ENCODE results near the gene FLCN. TPM values are rescaled to one million over a fixed set of nuclear protein-coding genes. Genes with fewer than 3 reads are reported as not detected.
"Not testable (repeated sequence)": the region's sequence is repeated elsewhere in the genome, so short reads cannot be mapped to it uniquely, and the experiment has no call there.

Gene FLCN
- total RNA-seq, 4 donors from 2014 or later, result 13.2 to 82.0 (median 61.5) TPM

DNA sequence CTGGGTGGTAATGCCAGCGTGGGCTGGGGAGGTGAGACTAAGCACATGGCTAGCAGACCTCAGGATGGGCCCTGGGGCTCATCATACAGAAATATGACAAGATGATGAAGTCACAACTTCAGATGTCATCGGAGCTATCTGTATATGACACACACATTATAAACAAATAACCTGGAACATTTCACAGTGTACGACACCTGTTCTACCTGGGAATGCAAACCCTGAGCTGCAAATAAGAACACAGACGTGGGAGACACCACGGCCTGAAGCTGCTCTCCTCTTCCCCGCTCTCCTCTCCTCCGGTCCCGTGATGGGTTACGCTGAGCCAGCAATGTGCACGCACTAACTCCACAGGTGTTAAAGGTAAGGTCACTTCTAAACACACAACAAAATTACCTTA, 35.7 kb downstream of the FLCN start:
- DNase-seq, result no peak
- Histone ChIP-seq H3K27me3 (no peaks in the 10 kb centered on the region), H3K36me3 (no peaks in the 10 kb centered on the region), H3K27ac (peak overlapping the region in 1 of 2 donors; percentile 63), H3K4me1 (peaks cover 0 to 14% of the 10 kb centered on the region in 2 donors), H3K9me3 (no peaks in the 10 kb centered on the region), H3K4me3 (no peak overlapping the region)
- TF ChIP-seq POLR2A (IDR thresholded peaks at IDR 0.05), result no peak
- TF ChIP-seq, protein P1, sequence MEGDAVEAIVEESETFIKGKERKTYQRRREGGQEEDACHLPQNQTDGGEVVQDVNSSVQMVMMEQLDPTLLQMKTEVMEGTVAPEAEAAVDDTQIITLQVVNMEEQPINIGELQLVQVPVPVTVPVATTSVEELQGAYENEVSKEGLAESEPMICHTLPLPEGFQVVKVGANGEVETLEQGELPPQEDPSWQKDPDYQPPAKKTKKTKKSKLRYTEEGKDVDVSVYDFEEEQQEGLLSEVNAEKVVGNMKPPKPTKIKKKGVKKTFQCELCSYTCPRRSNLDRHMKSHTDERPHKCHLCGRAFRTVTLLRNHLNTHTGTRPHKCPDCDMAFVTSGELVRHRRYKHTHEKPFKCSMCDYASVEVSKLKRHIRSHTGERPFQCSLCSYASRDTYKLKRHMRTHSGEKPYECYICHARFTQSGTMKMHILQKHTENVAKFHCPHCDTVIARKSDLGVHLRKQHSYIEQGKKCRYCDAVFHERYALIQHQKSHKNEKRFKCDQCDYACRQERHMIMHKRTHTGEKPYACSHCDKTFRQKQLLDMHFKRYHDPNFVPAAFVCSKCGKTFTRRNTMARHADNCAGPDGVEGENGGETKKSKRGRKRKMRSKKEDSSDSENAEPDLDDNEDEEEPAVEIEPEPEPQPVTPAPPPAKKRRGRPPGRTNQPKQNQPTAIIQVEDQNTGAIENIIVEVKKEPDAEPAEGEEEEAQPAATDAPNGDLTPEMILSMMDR (IDR thresholded peaks at IDR 0.05), result no peak
- intact Hi-C loops (cut with DNase I; ENCODE audit: low total_unique reads), result no loop called here

DNA sequence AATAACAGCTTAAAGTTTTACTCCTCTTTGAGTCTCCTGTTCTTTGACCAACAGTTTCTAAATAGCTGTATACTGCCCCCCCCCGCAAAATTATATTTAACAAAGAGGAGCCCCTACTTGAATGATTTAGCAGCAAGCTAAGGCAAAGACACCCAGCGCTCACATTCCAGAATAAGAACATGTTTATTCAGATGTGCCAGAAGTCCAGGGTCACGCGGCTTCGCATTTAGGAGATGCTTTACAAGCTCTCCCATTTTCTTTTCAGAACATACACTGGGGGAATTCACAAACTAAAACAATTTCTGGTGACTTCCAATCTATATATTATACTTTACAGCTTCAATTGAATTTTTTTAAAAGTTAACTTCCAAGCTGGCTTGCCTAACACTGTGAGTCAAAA, 36.1 kb downstream of the FLCN start:
- no peak overlapping the region for H3K4me3 ChIP-seq
- no peaks in the 10 kb centered on the region for H3K36me3 ChIP-seq
- peak in 1 of 2 donors; percentile 42 for DNase-seq
- no peak for TF ChIP-seq POLR2A (IDR thresholded peaks at IDR 0.05)
- TF ChIP-seq, protein P1 (IDR thresholded peaks at IDR 0.05), result no peak
- H3K27me3 ChIP-seq, result no peaks in the 10 kb centered on the region
- H3K27ac ChIP-seq, result peak overlapping the region in 1 of 2 donors; percentile 63
- H3K9me3 ChIP-seq, result no peaks in the 10 kb centered on the region
- peaks cover 0 to 13% of the 10 kb centered on the region in 2 donors for H3K4me1 ChIP-seq
- intact Hi-C loops (cut with DNase I; ENCODE audit: low total_unique reads), result no loop called here

DNA sequence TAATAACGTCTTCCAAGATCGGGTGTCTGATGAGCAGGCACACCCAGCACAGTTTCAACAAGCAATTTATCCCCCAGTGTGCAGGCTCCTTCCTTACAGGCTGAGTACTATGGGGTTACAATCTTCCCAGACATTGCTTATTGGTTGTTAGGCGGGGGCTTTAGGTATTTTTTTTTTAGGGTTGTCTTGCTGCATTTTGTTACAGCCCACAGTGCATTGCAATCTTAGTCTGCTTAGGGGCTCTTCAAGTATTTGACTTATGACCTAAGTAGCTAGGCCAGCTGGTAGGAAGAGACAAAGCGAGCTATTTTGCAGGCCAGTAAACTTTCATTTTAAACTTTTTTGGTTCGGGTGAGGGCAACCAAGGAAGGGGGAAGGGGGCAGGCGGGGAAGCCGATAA, 36.7 kb downstream of the FLCN start:
- Histone ChIP-seq H3K27me3 (no peaks in the 10 kb centered on the region), H3K9me3 (no peaks in the 10 kb centered on the region), H3K4me1 (peaks cover 0 to 13% of the 10 kb centered on the region in 2 donors), H3K27ac (peak overlapping the region in 1 of 2 donors; percentile 52), H3K4me3 (no peak overlapping the region), H3K36me3 (no peaks in the 10 kb centered on the region)
- DNase-seq, result no peak
- intact Hi-C loops (cut with DNase I; ENCODE audit: low total_unique reads), result no loop called here
- TF ChIP-seq, protein P1 (IDR thresholded peaks at IDR 0.05), result no peak
- no peak for TF ChIP-seq POLR2A (IDR thresholded peaks at IDR 0.05)

DNA sequence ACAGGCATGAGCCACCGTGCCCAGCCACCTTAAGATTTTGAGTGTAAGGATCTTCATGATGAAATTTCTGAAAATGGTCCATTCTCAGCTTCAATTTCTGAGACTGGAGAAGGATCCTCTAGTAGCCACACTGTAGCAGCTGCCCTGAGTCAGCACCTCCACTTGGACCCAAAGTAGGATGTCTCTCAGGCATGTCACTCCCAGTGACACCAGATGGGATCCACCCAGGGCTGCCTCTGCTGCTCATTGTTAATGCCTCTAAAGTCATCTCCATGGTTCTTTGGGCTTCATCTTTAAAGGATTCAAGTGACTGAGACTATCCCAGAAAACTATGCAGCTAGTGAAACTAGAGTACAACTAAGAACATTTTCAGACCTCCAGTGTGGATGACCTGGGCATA, 38.7 kb downstream of the FLCN start:
- no peak for DNase-seq
- TF ChIP-seq, protein P1 (IDR thresholded peaks at IDR 0.05), result no peak
- intact Hi-C loops (cut with DNase I; ENCODE audit: low total_unique reads), result no loop called here
- no peaks in the 10 kb centered on the region for H3K9me3 ChIP-seq
- H3K4me3 ChIP-seq, result no peak overlapping the region
- H3K4me1 ChIP-seq, result no peaks in the 10 kb centered on the region
- no peak overlapping the region for H3K27ac ChIP-seq
- H3K27me3 ChIP-seq, result no peaks in the 10 kb centered on the region
- H3K36me3 ChIP-seq, result no peaks in the 10 kb centered on the region

DNA sequence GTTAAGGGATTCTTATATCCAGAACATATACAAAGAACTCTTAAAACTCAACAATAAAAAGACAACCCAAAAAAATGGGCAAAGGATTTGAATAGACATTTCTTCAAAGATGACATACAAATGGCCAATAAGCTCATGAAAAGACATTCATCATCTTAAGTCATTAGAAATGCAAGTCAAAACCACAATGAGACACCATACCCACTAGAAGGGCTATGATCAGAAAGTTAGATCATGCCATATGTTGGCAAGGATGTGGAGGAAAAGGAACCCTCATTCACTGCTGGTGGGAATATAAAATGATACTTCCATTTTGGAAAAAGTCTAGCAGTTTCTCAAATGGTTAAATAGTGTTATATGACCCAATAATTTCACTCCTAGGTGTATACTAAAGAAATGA, 40.2 kb downstream of the FLCN start:
- no peaks in the 10 kb centered on the region for H3K36me3 ChIP-seq
- no peak for DNase-seq
- H3K27me3 ChIP-seq, result no peaks in the 10 kb centered on the region
- peaks cover 0 to 1% of the 10 kb centered on the region in 2 donors for H3K4me1 ChIP-seq
- H3K9me3 ChIP-seq, result no peaks in the 10 kb centered on the region
- H3K27ac ChIP-seq, result no peak overlapping the region
- intact Hi-C loops (cut with DNase I; ENCODE audit: low total_unique reads), result no loop called here
- H3K4me3 ChIP-seq, result no peak overlapping the region
- TF ChIP-seq, protein P1 (IDR thresholded peaks at IDR 0.05), result no peak
- no peak for TF ChIP-seq POLR2A (IDR thresholded peaks at IDR 0.05)

DNA sequence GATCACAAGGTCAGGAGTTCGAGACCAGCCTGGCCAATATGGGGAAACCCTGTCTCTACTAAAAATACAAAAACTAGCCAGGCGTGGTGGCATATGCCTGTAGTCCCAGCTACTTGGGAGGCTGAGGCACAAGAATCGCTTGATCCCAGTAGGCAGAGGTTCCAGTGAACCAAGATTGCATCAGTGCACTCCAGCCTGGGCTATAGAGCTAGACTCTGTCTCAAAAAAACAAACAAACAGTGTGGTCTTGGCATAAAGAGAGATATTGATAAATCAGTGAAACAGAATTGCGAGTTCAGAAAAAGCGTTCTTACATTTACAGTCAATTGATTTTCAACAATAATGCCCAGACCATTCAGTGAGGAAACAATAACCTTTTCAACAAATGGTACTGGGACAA, 41.5 kb downstream of the FLCN start:
- intact Hi-C loops (cut with DNase I; ENCODE audit: low total_unique reads); DNase-seq; H3K27ac ChIP-seq; H3K27me3 ChIP-seq; H3K4me3 ChIP-seq; H3K36me3 ChIP-seq; H3K9me3 ChIP-seq: not testable (repeated sequence)
- peaks cover 0 to 12% of the 10 kb centered on the region in 2 donors for H3K4me1 ChIP-seq

Measured in uterus (tissue), 4 donors.